SIG-M5 (cell line): ENCODE results near the gene CD248.
"Not testable (repeated sequence)": the region's sequence is repeated elsewhere in the genome, so short reads cannot be mapped to it uniquely, and the experiment has no call there.

ENCODE experiments used
- DNase-seq: peaks from one replicate; lab custom pipeline; 2025; lab: John Stamatoyannopoulos, UW

Gene CD248

DNA sequence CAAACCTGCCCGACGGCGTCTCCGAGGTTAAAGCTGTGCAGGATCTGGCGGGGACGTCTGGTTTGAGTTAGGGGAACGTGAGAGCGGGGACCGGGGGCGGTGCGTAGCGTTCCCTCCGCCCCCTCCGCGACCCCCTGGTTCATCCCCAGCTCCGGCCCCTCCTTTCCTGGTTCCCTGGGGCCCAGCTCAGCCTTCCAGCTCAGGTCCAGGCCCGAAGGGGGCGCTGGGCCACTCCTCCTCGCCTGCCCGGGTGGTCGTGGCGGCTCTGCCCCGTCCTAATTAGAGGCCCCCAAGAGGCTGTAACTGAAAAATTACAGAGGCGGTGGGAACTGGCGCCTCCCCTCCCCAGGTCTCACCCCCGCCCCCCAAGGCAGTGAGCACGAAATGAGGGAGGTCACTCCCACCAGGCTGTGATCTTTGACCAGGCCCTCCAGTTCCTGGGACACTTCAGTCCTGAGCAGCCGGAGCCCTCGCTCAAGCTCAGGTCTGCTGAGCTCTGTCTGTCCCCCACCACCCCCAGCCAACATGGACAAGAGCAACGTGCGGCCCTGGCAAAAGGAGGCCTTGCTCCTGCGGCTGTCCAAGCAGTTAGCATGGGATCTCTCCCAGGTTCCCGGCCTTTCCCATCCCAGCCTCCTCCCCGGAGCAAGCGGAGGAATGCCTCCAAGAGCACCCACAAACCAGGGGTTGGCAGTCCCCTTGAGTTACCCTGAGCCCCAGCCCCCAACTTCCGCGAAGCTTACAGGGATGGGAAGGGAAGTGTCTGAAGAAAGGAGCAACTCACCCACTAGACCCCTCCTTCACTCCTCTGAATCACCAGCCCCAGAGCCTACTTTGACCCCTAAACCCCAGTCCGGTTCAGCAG, 3.3 kb downstream of the CD248 start:
- DNase-seq = no peak

DNA sequence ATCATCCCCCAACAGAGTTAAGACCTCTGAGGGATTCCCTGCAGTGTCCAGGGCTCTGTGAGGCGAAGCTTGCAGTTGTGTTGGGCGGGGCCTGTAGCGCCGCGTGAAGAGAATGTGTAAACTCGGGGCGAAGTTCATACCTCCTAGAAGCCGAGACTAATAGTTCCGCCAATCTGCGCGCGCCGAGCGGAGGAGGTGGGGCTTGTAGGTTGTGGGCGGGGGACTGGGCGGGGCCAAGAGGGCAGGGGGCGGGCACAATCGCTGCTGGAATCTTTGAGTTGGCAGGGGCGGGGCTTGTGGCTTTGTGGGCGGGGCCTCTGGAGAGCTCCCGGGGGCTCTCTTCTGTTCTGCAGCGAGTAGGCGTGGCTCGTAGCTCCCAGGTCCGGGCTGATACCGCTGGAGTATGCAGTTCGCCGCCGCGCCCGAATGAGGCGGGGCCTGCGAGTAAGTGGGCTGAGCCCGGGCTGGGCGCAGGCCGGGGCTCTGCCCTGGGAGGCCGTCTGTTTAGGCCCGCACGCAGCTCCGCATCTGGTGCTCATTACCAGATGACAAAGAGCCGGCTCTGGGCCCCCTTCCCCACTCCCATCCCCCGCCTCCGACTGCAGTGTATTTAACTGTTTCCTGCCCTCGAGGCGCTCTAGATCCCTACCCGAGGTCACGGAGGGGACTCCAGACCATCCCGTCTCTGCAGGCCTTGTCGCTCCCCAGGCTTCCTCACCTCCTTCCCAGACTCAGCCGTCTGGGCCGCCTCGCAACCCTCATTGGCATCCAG, 4.1 kb downstream of the CD248 start:
- peak; percentile 81 for DNase-seq

DNA sequence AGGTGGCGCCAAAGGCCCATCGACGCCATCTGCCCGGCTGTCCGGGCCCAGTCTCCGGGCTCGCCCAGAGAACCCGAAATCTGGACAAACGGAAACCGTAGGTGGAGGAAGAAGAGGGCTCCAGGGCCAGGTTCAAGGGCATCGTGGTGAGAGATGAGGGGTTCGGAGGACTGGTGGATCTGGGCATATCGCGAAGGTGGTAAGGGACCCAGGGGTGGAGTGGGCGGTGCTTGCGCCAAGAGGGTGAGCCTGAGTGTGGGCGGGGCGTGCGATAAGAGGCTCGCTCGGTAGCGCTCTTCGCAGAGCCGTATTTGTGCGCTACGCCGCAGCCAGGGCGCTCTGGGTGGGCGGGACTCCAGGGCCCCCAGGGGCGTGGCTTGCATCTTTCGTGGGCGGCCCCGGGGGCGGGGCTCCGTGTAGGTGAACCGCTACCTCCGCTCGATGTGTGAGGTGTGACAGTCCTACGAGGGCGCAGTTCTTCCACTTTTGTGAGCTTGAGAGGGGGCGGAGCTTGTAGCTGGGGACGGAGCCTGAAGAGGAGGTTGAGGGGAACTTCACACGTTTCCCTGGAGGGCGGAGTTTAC, 4.8 kb downstream of the CD248 start:
- peak; percentile 61 for DNase-seq

DNA sequence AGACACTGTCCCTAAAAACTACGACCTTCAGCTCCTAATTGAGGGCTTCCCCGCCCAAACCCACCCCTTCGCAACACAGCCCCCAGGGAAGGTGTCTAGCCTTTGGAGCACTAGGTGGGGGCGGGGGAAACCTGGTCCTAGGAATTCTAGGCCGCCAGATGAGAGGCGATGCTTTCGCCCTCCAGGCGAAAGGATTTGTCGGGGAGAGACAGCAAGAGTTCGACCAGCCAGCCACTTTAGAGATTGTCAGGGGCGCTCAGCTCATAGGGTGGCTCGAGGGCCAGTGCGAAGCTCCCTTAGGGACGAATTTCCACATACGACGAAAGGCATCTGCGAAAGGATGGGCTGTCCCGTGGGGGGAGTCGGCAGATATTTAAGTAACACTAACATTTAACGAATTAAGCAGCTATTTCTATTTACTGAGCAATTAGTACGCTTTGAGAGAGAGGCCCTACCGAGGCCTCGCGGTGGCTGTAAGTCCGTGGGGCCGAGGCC, 5.3 kb downstream of the CD248 start:
- DNase-seq = no peak

DNA sequence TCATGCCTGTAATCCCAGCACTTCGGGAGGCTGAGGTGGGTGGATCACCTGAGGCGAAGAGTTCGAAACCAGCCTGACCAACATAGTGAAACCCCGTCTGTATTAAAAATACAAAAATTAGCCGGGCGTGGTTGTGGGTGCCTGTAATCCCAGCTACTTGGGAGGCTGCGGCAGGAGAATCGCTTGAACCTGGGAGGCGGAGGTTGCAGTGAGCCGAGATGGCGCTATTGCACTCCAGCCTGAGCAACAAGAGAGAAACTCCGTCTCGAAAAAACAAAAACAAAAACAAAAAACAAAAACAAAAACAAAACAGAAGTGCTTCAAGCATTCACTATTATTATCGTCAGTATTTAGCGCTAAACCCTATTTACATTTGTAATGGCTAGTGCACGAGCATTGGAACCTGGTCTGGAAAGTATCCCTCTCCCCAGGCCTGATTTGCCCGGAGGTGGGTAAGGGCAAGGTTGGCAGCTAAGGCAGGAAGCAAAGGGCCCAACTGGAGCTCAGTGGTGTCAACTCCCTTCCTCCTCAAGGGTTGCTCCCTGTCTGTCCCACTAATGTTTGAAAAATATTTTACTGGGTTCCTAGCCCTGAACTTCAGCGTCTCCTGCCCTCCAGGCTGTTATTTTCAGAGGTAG, 5.9 kb downstream of the CD248 start:
- DNase-seq = not testable (repeated sequence)

DNA sequence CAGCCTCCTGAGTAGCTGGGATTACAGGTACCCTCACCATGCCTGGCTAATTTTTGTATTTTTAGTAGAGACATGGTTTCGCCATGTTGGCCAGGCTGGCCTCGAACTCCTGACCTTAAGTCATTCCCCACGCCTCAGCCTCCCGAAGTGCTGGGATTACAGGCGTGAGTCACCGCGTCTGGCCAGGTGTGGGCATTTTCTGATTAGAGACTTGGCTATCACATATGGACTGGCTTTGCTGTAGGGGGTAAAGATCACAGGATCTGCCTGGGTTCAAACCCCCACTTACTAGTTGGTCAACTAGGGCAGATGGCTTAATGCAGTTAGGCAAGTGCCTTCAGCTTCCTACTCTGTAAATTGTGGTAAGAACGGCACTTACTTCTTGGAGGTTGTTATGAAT, 6.5 kb downstream of the CD248 start:
- no peak for DNase-seq

GRCh38 chr11:66309475-66309874, 7.4 kb downstream of the CD248 start:
- DNase-seq = no peak

DNA sequence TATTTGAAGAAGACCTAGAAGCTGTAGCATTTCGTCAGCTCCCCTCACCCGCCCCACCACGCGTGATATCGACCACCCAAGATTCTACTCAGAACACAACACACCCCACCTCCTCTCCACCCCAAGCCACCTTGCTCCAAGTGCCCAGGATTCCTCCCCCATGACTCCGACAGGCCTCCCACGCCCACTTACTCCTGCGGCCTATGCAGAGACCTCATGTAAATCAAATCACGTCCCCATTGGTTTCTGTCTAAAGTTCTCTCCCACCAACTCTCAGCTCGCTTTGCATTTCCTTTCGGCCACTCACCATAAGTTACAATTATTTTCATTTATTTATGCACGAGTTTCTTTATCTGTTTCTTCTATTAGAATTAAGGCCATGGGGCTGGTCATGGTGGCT, 14.2 kb downstream of the CD248 start:
- DNase-seq = no peak

DNA sequence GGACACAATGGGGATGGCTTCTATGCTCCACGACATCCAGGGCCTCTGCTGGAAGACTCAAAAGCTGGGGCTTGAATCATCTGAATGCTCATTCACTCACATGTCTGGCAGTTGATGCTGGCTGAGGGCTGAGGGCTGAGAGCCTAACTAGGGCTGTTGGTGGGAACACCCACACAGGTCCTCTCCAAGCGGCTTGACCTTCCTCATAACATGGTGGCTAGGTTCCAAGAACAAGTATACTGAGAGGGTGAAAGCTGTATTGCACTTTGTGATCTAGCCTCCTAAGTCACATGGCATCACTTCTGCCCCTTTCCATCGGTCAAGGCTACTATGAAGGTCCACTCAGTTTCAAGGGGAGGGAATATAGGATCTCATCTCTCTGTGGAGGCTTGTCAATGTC, 17.7 kb downstream of the CD248 start:
- no peak for DNase-seq

GRCh38 chr11:66297610-66298009, 19.2 kb downstream of the CD248 start:
- no peak for DNase-seq

DNA sequence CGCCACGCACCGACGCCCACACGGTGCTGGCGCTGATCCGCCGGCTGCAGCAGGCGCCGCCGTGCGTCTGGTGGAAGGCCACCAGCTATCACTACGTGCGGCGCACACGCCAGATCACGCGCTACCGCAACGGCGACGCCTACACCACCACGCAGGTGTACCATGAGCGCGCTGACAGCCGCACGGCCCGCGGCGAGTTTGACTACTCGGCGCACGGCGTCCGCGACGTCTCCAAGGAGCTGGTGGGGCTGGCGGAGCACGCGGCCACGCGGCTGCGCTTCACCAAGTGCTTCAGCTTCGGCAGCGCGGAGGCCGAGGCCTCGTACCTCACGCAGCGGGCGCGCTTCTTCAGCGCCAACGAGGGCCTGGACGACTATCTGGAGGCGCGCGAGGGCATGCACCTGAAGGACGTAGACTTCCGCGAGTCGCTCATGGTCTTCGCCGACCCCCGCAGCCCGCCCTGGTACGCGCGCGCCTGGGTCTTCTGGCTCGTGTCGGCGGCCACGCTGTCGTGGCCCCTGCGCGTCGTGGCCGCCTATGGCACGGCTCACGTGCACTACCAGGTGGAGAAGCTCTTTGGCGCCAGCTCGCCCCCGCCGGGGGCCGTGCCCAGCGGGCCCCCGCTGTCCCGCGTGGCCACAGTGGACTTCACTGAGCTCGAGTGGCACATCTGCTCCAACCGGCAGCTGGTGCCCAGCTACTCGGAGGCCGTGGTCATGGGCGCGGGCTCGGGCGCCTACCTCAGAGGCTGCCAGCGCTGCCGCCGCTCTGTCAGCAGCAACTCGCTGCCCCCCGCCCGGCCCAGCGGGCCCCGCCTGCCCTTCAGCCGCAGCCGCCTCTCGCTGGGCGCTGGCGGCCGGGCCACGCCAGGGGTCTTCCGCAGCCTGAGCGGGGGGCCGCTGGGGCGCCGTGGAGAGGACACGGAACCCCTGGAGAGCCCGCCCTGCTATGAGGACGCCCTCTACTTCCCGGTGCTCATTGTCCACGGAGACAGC, 21.9 kb downstream of the CD248 start:
- no peak for DNase-seq

DNA sequence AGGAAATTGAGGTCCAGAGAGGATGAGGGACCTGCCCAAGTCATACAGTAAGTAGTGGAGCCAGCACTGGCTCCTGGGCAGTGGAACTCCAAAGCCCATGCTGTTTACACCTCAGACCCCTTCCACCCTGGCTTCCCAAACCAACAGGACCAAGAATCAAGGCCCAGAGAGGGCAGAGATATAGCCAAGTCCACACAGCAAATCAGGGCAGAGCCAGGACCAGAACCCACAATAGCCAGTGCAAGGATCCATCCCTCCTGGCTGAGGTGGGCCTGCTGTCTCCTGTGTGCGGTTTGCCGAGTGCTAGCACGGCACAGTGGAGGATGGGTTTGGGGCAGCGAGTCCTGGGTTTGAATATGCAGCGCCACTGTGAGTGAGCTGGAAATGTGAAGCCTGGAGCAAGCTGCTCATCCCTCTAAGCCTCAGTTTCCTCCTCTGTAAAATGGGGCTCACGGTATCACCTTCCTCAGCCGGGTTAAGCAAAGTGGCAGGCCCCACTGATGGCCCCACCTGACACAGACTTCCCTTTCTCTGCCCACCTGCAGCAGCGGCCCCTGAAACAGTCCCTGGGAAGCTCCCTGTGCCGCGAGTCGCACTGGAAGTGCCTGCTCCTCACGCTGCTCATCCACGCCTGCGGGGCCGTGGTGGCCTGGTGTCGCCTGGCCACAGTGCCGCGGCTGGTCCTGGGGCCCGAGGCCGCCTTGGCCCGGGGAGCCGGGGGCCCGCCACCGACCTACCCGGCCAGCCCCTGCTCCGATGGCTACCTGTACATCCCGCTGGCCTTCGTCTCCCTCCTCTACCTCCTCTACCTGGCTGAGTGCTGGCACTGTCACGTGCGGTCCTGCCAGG, 22.8 kb downstream of the CD248 start:
- DNase-seq = no peak

DNA sequence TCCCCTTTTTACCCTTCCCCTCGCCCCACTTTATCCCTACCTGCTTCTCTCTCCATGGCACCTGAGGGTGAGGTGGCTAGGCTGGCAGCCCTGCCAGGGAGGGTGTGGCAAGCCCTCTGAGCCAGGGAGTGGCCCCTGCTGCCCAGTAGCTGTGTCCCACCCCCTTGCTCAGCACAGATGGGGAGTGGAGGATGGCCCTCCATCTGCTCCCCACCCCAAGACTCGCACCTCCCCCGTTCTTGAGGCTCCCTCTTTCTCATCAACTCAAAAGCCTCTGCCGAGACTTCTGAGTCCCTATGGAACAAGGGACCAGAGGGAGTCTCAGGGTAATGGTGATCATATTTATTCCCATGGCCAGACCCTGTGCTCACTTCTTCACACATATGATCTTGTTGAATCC, 23.5 kb downstream of the CD248 start:
- DNase-seq = no peak

DNA sequence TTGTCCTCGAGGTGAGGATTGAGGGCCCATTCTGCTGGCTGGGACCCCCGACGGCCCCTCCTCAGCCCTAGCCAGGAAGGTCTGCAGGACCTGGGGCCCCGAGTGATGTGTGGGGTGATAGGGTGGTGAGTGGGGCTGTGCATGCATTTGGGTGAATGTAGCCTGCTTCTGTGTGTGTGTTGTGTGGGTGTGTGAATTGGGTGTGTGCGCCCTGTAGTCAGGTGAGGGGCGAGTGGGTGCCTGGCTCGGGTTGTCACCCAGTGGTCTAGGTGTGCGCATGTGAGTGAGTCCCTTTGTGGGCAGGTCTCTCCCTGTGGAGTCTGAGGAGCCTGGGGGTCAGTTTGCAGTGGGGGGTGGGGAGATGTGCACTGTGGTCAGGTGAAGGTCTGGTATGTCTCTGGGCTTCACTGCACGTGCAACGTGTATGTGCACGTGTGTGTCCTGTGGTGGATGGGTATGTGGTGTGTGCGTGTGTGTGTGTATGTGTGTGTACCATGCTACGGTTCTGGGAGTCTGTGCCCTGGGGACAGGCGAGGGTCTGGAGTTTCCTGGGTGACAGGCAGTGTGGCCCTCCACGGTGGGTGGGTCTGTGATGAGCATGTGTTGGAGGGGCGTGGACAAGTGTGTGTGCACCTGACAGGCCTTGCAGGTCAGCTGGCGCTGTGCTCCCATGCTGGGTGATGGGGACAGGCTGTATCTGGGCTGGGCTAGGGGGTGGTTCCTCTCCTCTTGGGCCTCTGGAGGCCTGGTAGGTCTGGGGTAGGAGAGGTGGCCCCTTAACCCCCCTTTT, 24.1 kb downstream of the CD248 start:
- DNase-seq = no peak

DNA sequence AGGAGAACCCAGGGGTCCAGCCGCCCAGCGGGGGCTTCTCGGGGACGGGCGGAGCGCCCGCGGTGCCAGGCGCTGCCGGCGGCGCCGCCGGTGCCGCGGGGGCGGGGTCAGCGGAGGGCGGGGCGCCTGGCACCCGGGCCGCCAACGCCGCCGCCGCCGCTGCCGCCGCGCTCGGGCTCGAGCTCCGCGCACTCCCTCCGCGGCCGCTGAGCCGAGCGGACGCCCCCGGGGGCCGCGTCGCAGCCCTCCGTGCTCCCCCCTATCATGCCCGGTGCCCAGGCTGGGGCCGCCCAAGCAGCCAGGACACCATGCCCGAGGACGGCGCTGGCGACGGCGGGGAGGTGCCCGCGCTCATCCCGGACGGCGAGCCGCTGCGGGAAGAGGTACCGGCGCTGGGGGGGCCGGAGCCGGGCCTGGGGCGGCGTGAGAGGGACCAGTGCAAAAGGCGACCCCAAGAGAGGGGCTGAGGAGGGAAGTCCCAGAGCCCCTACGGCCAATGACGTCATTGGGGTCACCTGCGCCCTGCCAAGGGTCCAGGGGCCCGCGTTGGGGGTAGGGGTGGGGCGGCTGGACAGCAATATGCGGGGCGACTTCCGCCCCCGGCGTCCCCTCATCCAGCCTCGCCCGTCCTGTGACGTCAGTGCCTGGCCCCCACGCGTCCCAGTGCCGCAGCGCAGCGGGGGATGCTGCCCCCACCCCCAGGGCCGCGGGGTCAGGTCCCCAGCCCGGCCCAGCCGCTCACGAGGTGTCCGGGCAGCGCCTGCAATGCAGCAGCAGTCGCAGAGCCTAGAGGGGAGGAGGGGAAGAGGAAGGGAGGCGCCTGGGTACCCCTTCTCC, 24.9 kb downstream of the CD248 start, which contains the start of gene TMEM151A:
TMEM151A (plus strand) TSS at position 189 of the 837 bp plus-strand sequence; CDS start at position 309, 120 bp downstream.
- DNase-seq = no peak

DNA sequence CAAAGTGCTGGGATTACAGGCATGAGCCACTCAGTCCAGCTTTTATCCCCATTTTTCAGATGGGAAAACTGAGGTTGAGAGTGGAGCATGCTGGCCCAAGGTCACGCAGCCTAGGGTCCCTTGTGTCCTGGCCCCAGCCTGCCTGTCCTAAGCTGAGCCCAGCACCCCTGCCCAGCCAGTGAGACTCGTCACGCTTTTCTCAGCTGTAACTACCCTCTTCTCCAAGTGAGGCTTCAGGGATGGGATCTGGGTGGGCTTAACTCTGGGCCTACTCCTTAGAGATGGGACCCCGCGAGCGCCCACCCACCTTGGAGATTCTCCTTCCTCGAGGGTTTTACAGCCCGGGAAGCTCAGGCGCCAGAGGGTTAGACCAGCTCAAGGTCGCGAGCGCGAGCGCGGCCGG, 25.5 kb downstream of the CD248 start:
- DNase-seq = no peak

GRCh38 chr11:66290330-66290621, 26.6 kb downstream of the CD248 start:
- DNase-seq = no peak

DNA sequence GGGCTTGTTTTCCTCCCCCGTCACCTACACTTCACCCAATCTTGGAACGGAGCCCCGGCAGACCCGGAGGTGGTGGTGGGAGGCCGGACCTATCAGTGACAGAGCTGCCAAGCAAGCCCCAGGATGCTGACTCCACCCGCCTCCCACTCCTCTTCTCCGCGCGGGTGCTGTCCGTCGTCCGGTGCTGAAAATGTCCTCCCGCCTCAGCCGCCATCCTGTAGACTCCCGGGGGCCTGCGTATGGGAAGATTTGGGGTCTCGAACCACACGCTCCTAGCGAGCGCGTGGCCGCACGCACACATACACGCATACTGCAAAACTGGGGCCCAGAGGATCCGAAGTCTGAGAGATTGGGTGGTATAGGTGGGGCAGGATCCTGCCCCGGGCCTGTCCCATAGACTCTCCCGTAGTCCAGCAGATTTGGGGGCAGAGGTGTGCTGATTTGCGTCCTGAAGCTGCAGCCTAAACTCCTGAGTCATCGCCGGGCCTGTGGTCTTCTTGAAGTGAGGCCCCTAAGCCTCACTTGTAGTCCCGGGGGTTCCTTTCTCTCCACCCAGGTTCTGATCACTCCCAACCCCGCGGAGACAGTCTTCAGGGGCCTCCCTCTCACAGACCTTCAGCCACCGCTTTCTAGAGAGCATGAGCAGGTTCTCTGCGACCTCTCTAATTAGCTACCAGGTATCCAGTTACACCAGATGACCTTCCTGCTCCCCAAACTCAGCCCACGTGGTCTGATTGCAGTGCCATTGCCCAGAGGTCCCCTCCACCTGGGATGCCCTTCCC, 27.1 kb downstream of the CD248 start:
- peak; percentile 55 for DNase-seq
